Endothelial cell of umbilical vein (primary cell): ENCODE measurements around the gene HDAC9. TPM values are rescaled to one million over a fixed set of nuclear protein-coding genes. Genes with fewer than 3 reads are reported as not detected.

Source experiments
- BruUV-seq: library from RNA; stranded (reverse); fragments of 400-500 nt; replicated peaks from 2 replicates; lab custom pipeline; 2021; lab: Mats Ljungman, UMichigan
- CTCF ChIA-PET: fragments of 300-600, 350-600 bp; sonication (Branson Sonifier 250); formaldehyde crosslinking; loops from one replicate; lab custom pipeline; 2021; ENCODE audit warnings: antibody characterized with exemption, inconsistent platforms; lab: Charles Lee
- POLR2A ChIA-PET: fragments of 300-600, 350-600 bp; sonication (Branson Sonifier 250); formaldehyde crosslinking; loops from one replicate; lab custom pipeline; 2021; ENCODE audit warnings: antibody characterized with exemption, inconsistent platforms; lab: Charles Lee
- DNase-seq: peaks from one replicate; pipeline ENCODE4 v3.0.0-alpha.2; 2011; ENCODE audit warnings: low read depth, low spot score
- FAIRE-seq: peaks from 2 replicates; lab custom pipeline; 2011; peaks lifted over from hg19 to GRCh38; lab: Jason Lieb, UNC
- H2AFZ ChIP-seq: 2 replicates; pipeline ENCODE4 v1.6.0; 2012; ENCODE audit warnings: low read depth, low read length, control low read depth, inconsistent platforms
- H3K27ac ChIP-seq: 2 replicates; pipeline ENCODE4 v1.5.1; 2011; ENCODE audit warnings: low read depth, mild to moderate bottlenecking, control low read depth, low read length, moderate library complexity; ENCODE audit not compliant: insufficient read depth
- H3K27me3 ChIP-seq, 2 experiments: 2 replicates each; pipeline versions ENCODE4 v1.6.0 to v1.6.1; 2011; ENCODE audit warnings: low read length in 2 of 2, mixed read lengths in 1 of 2; ENCODE audit not compliant: control insufficient read depth in 2 of 2, insufficient read depth in 2 of 2
- H3K36me3 ChIP-seq, 2 experiments: 2 replicates in 1 of 2; 3 replicates in 1 of 2; pipeline ENCODE4 v1.5.1; 2011; ENCODE audit warnings: low read length in 2 of 2, mild to moderate bottlenecking in 1 of 2, moderate library complexity in 1 of 2; ENCODE audit not compliant: control insufficient read depth in 2 of 2, insufficient read depth in 2 of 2; ENCODE audit errors: extremely low read depth in 1 of 2
- H3K4me1 ChIP-seq: 3 replicates; pipeline ENCODE4 v1.5.1; 2011; ENCODE audit warnings: mild to moderate bottlenecking, low read length; ENCODE audit not compliant: control insufficient read depth, insufficient read depth; ENCODE audit errors: extremely low read depth
- H3K4me2 ChIP-seq: 2 replicates; pipeline ENCODE4 v1.6.1; 2011; ENCODE audit warnings: low read length, control low read depth, mixed read lengths; ENCODE audit not compliant: insufficient read depth
- H3K4me3 ChIP-seq, 3 experiments: fragments of 200-600 bp in 1 of 3; sonication (generic), shearing (Covaris generic) in 1 of 3; replicated peaks in 1 of 3; 2 replicates each; pipeline ENCODE4 v1.5.1; 2011 to 2016; ENCODE audit warnings: control low read depth in 3 of 3, low read length in 3 of 3, mild to moderate bottlenecking in 2 of 3, inconsistent platforms in 1 of 3, low read depth in 1 of 3, moderate library complexity in 1 of 3; ENCODE audit not compliant: insufficient read depth in 1 of 3
- H3K79me2 ChIP-seq: 2 replicates; pipeline ENCODE4 v1.6.0; 2012; ENCODE audit warnings: low read length, inconsistent platforms; ENCODE audit not compliant: control insufficient read depth, insufficient read depth
- H3K9ac ChIP-seq: replicated peaks from 2 replicates; pipeline ENCODE3; 2011; ENCODE audit warnings: low read length, control low read depth; ENCODE audit not compliant: insufficient read depth; ENCODE audit errors: extremely low read depth
- H3K9me1 ChIP-seq: replicated peaks from 3 replicates; pipeline ENCODE4 v1.6.0; 2011; ENCODE audit warnings: mild to moderate bottlenecking, low read length; ENCODE audit not compliant: control insufficient read depth, insufficient read depth; ENCODE audit errors: extremely low read depth
- H3K9me3 ChIP-seq: replicated peaks from 2 replicates; pipeline ENCODE4 v1.5.1; 2012; ENCODE audit warnings: low read length, inconsistent platforms; ENCODE audit not compliant: control insufficient read depth, insufficient read depth
- H4K20me1 ChIP-seq: replicated peaks from 2 replicates; pipeline ENCODE3; 2011; ENCODE audit warnings: mild to moderate bottlenecking, low read length; ENCODE audit not compliant: control insufficient read depth, insufficient read depth; ENCODE audit errors: extremely low read depth
- CTCF ChIP-seq, 2 donors: IDR thresholded peaks; 1 replicate in 1 of 2; 2 replicates in 1 of 2; pipeline ENCODE4 v1.5.1; 2011; ENCODE audit warnings: low read length in 2 of 2, mild to moderate bottlenecking in 2 of 2, moderate library complexity in 2 of 2, control low read depth in 1 of 2, inconsistent platforms in 1 of 2, low read depth in 1 of 2; ENCODE audit not compliant: insufficient read depth in 1 of 2; ENCODE audit errors: extremely low read depth in 1 of 2
- EZH2 ChIP-seq: IDR thresholded peaks from 2 replicates; pipeline ENCODE4 v1.6.1; 2012; ENCODE audit warnings: borderline replicate concordance, low read depth, mild to moderate bottlenecking, moderate library complexity, low read length, inconsistent platforms; ENCODE audit not compliant: severe bottlenecking
- FOS ChIP-seq: IDR thresholded peaks from 2 replicates; pipeline ENCODE4 v1.6.1; 2011; ENCODE audit warnings: mild to moderate bottlenecking, low read length, moderate library complexity, borderline replicate concordance; ENCODE audit not compliant: insufficient read depth
- GATA2 ChIP-seq: IDR thresholded peaks from 2 replicates; pipeline ENCODE4 v1.7.0; 2011; ENCODE audit warnings: low read depth, mild to moderate bottlenecking, moderate library complexity, mixed read lengths, low read length; ENCODE audit not compliant: insufficient read length, insufficient read depth
- JUN ChIP-seq: IDR thresholded peaks from 2 replicates; pipeline ENCODE4 v1.6.1; 2011; ENCODE audit warnings: borderline replicate concordance, low read depth; ENCODE audit not compliant: insufficient read length, insufficient read depth
- MAX ChIP-seq: IDR thresholded peaks from 2 replicates; pipeline ENCODE4 v1.6.1; 2011; ENCODE audit not compliant: insufficient read depth, insufficient read length
- MYC ChIP-seq: IDR thresholded peaks from one replicate; pipeline ENCODE4 v1.6.1; 2011; ENCODE audit warnings: mild to moderate bottlenecking, low read depth, low read length
- POLR2A ChIP-seq: IDR thresholded peaks from 2 replicates; pipeline ENCODE4 v1.6.1; 2012; ENCODE audit warnings: low read depth, mild to moderate bottlenecking, control low read depth, low read length
- POLR2AphosphoS5 ChIP-seq: IDR thresholded peaks from 2 replicates; pipeline ENCODE4 v1.6.1; 2012; ENCODE audit warnings: low read depth, mild to moderate bottlenecking, control low read depth, low read length, moderate library complexity; ENCODE audit not compliant: insufficient read depth
- dilution Hi-C: fragments of 300-500 bp; cut with MboI; formaldehyde crosslinking; loops from one replicate; pipeline ENCODE4 v1.15.0; 2019; ENCODE audit warnings: low sequenced_read_pairs; ENCODE audit not compliant: extremely low pct_ligation_motif_present
- intact Hi-C: fragments of 100-400 bp; cut with micrococcal nuclease; formaldehyde crosslinking; loops from one replicate; pipeline ENCODE4 v1.10.0; 2022
- polyA plus RNA-seq, 4 experiments: library from polyadenylated mRNA; depleted of rRNA in 3 of 4; stranded (reverse) in 3 of 4; unstranded in 1 of 4; fragments of >200 nt; gene quantifications; 2 replicates each; pipeline versions ENCODE4 v1.2.1 to v1.2.3, GENCODE V29; 2011 to 2012; ENCODE audit warnings: missing spikeins in 1 of 4
- total RNA-seq: library from RNA; stranded (reverse); gene quantifications from 2 replicates; pipeline ENCODE4 v1.2.3, GENCODE V29; 2021

Gene HDAC9
- total and polyA plus RNA-seq, 2 donors (not counting 3 experiments of a cell fraction or from before 2014, with no cell fraction given) = 1.8 to 11.6 TPM

GRCh38 chr7:18457832-18458231 is 37.7 kb upstream of the HDAC9 start:
- no peak for DNase-seq
- H3K36me3 ChIP-seq = no peaks in the 10 kb centered on the region
- no peaks in the 10 kb centered on the region for H3K9me3 ChIP-seq
- no peaks in the 10 kb centered on the region for H3K27me3 ChIP-seq
- H2AFZ ChIP-seq = peak overlapping the region; percentile 34
- intact Hi-C loops = no loop called here
- H3K79me2 ChIP-seq = no peaks in the 10 kb centered on the region
- BruUV-seq = no TSS peak
- FAIRE-seq = no peak
- CTCF ChIA-PET = interaction anchor here (1.5 to 1.6 kb wide), 2 partner anchors 8 to 12 kb away, joined by 5 read pairs; no protein-coding TSS in a partner anchor
- no peak overlapping the region for H3K4me2 ChIP-seq
- no peaks in the 10 kb centered on the region for H4K20me1 ChIP-seq
- no peaks in the 10 kb centered on the region for H3K9me1 ChIP-seq
- TF ChIP-seq MYC = no peak
- TF ChIP-seq POLR2A = no peak
- no peak for TF ChIP-seq POLR2AphosphoS5
- TF ChIP-seq CTCF (IDR thresholded peaks at IDR 0.05; ENCODE audit: extremely low read depth in 1 of 2, insufficient read depth in 1 of 2, low read depth in 1 of 2, low read length in 2 of 2) = no peak
- no peak for TF ChIP-seq MAX
- TF ChIP-seq FOS = no peak
- POLR2A ChIA-PET = no interaction called here
- no peak overlapping the region for H3K4me3 ChIP-seq
- H3K9ac ChIP-seq = no peak overlapping the region
- H3K4me1 ChIP-seq = no peaks in the 10 kb centered on the region
- dilution Hi-C loops = no loop called here
- no peak overlapping the region for H3K27ac ChIP-seq

GRCh38 chr7:18458830-18459229 is 36.7 kb upstream of the HDAC9 start:
- Histone ChIP-seq H3K9me1 (no peaks in the 10 kb centered on the region), H3K4me1 (no peaks in the 10 kb centered on the region), H3K9me3 (no peaks in the 10 kb centered on the region), H2AFZ (no peak overlapping the region), H3K4me2 (no peak overlapping the region), H3K27me3 (no peaks in the 10 kb centered on the region), H3K79me2 (no peaks in the 10 kb centered on the region), H3K4me3 (no peak overlapping the region), H3K27ac (no peak overlapping the region), H3K9ac (no peak overlapping the region), H3K36me3 (no peaks in the 10 kb centered on the region), H4K20me1 (no peaks in the 10 kb centered on the region)
- FAIRE-seq = no peak
- no peak for DNase-seq
- no peak for TF ChIP-seq MYC
- TF ChIP-seq POLR2A = no peak
- TF ChIP-seq POLR2AphosphoS5 = no peak
- no peak for TF ChIP-seq GATA2
- no peak for TF ChIP-seq MAX
- TF ChIP-seq CTCF (IDR thresholded peaks at IDR 0.05; ENCODE audit: extremely low read depth in 1 of 2, insufficient read depth in 1 of 2, low read depth in 1 of 2, low read length in 2 of 2) = no peak
- TF ChIP-seq JUN = no peak
- TF ChIP-seq EZH2 = no peak
- no peak for TF ChIP-seq FOS
- BruUV-seq = no TSS peak
- dilution Hi-C loops (no loop called here), intact Hi-C loops (no loop called here)
- ChIA-PET CTCF (interaction anchor here (0.8 to 1.7 kb wide), 2 partner anchors 14 to 112 kb away, joined by 4 to 5 read pairs; no protein-coding TSS in a partner anchor), POLR2A (no interaction called here)
